Myocyte (in vitro differentiated cells): Measurements from ENCODE around the gene MOGAT2. TPM values are rescaled to one million over a fixed set of nuclear protein-coding genes. Genes with fewer than 3 reads are reported as not detected.
"Not testable (repeated sequence)": the region's sequence is repeated elsewhere in the genome, so short reads cannot be mapped to it uniquely, and the experiment has no call there.

Source experiments
- DNase-seq: peaks from one replicate; pipeline ENCODE4 v3.0.0-alpha.2; 2012; ENCODE audit warnings: low read depth
- total RNA-seq: library from RNA; depleted of rRNA; stranded (reverse); fragments of >200 nt; gene quantifications from 2 replicates; pipeline ENCODE4 v1.2.3, GENCODE V29; 2014

Gene MOGAT2
- total RNA-seq, 1 donor from 2014 or later, result not detected

DNA sequence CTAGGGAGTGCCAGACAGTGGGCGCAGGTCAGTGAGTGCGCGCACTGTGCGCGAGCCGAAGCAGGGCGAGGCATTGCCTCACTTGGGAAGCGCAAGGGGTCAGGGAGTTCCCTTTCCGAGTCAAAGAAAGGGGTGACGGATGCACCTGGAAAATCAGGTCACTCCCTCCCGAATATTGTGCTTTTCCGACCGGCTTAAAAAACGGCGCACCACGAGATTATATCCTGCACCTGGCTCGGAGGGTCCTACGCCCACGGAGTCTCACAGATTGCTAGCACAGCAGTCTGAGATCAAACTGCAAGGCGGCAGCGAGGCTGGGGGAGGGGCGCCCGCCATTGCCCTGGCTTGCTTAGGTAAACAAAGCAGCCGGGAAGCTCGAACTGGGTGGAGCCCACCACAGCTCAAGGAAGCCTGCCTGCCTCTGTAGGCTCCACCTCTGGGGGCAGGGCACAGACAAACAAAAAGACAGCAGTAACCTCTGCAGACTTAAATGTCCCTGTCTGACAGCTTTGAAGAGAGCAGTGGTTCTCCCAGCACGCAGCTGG is 31.2 kb downstream of the MOGAT2 start:
- DNase-seq, result not testable (repeated sequence)

DNA sequence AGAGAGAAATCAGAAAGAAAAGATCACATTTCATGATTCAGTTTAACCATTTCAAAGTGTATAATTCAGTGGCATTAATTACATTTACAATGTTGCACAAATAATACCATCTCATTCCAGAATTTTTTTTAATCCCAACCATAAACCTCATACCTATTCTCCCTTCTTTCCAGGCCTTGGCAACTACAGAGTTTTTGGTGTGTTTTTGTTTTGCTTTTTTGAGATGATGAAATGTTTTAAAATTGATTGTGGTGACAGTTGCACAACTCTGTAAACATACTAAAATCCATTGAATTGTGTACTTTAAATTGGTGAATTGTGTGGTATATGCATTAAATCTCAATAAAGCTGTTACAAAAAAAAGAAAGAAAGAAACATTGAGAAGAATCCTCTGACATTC is 37.3 kb downstream of the MOGAT2 start:
- not testable (repeated sequence) for DNase-seq

DNA sequence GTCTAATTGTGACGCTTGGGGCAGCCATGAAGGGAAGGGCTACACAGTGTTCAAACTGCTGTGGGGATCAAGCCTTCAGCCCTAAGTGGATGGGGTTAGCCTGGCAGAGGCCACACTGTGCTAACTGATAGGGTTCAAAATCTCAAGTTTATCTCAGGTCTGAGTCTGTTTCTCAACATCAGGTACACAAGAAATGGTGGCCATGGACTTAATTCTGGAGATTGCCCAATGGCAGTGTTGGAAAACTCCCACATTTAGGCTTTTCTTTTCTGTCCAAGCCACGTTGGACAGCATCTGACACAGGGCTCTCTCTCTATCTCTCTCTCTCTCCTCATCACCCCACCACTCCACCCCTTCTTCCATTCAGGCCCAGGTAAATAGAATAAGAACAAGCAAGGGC is 40.0 kb downstream of the MOGAT2 start:
- DNase-seq, result no peak

DNA sequence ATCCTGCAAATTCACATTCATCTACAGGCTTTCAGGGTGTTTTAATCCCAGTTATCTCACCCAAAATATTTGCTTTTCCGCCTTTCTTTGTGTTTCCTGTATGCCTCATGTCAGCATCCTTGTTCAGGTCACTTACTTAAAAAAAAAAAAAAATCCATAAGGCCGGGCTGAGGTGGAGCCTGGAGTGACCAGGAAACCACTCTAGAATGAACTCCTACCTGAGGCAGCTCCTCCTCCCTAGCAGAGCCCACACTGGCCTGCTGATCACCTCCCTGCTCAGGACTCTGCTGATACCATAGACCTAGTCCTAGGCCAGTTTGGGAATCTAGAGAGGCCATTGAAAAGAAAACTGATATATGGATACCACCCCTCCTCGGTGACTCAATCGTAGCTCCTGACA is 42.2 kb downstream of the MOGAT2 start:
- no peak for DNase-seq

DNA sequence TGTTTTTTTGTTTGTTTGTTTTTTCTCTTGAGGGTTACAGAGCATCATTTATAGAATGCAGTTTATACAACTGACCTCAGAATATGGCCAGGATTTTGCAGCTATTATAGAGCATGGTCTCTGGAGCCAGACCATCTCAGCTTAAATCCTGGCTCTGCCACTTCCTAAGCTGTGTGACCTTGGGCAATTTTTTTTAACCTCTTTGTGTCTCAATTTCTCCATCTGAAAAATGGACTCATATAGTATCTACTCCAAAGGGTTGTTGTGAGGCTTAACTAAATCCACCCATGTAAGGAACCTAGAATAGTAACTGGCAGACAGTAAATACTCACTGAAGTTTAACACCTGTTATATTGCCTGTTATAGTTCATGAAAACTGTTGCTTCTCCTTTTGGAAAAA is 42.6 kb downstream of the MOGAT2 start:
- no peak for DNase-seq

DNA sequence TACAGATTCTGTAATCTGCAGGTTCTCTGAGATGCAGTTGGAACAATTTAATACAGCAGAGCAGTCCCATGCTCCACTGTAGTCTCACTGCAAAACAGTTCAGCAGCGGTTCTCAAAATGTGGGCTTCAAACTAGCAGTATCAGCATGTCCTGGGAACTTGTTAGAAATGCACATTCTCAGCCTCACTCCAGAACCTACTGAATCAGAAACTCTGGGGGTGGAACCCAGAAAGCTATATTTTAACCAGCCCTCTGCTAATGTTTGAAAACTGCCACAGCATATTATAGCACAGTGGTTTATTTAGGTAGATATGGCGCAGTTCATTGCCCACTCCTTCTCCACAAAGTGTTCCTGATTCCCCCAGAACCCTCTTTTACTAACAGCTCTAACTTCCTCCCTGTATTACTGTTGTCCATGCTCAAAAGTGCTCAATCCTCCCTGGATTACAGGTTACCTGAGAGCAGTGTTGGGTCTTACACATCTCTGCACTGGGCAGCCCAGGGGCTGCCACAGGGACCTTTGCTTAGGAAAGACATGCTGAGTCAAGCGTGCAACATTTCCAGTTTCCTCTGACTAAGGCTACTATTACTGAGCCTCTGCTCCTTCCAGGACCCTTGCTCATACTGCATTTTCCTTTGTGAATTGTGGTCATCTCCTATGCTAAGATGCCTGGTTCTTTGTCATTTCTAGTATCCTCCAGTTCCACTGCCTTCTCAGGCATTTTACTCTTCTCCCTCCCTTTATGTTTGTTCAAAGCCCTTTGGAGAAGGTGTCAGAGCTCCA is 43.3 kb downstream of the MOGAT2 start:
- no peak for DNase-seq

DNA sequence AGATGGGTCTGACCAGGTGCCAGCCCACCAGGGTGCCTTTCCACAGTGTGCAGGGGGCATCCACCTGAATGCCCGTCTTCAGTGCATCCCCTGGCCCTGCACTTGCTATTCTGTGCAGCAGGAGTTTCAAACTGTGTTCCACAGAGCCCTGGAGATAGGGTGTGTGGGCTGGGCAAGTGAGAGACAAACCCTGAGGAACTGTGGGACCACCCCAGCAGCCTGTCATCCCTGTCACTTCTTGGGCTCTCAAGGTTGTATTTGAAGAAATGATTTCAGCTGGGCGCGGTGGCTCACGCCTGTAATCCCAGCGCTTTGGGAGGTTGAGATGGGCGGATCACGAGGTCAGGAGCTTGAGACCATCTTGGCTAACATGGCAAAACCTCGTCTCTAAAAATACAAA is 44.5 kb downstream of the MOGAT2 start:
- no peak for DNase-seq

DNA sequence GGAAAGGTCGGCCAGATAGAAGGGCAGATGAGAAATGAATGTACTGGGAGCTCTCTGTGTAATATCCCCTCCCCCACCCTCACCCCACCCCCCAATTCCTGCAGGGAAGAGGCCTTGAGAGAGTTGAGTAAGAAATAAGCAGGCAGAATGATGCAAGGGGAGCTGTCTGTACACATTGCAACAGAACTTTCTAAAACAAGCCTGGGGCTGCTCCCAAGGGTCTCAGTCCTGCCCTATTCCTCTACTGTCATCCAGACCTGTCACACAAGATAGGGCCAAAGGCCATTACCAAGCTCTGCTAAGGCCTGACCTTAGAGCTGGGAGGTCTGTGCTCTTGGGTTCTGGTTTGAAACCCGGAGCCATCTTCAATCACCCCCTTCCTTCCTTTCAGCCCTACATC is 45.2 kb downstream of the MOGAT2 start:
- DNase-seq, result no peak

DNA sequence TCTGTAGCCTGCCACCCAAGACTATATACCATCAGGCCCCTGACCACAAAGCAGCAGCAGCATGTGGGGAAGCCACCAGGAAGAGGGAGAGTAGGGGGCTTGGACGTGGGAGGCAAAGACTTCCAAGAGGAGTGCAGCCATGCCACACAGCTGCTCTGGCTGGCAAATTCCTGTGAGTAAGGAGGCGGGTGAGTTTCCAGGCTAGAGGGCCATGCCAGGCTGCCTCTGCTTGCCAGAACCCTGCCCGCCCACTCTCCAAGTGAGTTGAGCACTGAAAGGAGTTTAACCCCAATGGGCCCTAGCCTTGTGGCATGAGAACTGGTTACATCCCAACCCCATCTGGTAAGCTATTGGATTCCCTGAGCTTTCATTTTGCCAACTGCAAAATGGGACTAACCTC is 46.2 kb downstream of the MOGAT2 start:
- DNase-seq, result no peak

DNA sequence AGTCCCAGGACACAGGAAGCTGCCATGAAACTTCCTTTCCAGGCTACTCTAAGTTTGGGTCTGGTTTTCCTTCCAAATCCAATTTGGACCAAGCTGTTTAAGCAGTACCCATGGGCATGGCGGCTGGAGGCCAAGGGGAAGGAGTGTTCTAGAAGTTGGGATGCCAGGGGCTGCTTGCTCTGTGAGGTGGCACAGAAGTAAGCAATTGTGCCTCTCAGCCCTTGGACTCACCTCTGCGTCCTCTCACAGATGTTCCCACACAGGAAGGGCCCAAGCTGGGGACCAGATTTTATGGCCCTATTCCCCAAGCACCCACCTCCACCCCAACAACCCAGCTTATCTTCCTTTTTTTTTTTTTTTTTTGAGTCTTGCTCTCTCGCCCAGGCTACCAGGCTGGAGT is 47.5 kb downstream of the MOGAT2 start:
- DNase-seq, result no peak

DNA sequence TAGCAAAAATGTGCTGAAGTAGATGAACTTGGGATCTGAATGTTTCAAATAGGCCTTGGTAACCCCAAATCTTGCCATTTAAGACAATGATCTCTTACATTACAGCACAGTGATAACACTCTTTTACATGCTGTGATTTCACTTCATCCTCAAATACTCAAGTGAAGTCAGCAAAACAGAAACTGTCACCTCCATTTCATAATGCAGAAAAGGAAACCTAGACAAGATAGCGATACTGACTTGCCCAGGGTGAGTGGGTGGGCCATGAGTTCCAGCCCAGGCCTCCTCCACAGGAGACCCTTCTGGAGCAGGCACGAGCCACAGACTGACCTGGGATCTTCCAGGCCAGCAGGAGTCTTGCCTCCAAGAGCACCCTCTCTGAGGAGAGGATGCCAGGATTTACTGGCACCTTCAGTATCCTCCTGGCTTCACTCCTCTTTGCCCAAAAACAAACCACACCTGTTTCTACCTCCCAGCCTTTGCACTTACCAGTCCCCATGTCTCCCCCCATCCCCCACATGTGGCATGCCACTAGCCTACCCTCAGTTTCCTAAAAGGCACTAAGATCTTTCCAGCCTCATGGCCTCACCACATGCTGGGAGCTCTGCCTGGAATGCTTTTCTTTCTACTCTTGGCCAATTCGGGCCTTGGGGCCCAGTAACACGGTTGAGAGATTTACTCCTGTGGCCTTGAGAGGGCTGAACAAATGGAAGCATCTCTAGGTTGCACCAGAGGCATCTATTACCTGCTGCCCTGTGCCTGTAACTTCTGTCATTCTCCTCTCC is 49.0 kb downstream of the MOGAT2 start:
- DNase-seq, result no peak

DNA sequence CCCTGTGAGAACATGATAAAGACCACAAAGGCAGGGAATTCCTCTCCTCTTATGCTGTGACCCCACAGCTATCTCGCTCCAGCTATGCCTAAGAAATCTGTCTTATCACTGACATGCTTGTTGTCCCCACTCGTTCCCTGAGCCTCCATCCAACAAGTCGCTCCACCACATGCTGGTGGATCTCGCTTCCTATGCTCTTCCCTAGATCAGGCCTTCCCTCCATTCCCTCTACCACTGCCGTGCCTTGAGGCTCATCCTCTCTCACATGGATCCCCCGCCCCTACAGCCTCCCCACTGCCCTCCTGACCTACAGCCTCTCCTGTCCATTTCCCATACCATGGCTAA is 49.6 kb downstream of the MOGAT2 start:
- no peak for DNase-seq

DNA sequence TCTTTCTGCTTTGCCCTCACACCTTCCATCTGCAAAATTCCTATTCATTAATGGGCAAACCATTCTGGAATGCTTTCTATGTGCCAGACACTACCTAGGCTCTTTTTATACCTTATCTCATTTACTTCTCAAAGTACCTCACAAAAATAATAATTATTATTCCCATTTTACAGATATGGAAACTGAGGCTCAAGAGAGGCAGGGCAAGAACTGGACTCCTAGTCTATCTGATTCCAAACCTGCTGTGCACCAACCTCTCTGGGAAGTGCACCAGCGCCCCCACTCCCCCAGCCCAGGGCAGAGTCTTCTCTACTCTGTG is 50.1 kb downstream of the MOGAT2 start:
- no peak for DNase-seq

DNA sequence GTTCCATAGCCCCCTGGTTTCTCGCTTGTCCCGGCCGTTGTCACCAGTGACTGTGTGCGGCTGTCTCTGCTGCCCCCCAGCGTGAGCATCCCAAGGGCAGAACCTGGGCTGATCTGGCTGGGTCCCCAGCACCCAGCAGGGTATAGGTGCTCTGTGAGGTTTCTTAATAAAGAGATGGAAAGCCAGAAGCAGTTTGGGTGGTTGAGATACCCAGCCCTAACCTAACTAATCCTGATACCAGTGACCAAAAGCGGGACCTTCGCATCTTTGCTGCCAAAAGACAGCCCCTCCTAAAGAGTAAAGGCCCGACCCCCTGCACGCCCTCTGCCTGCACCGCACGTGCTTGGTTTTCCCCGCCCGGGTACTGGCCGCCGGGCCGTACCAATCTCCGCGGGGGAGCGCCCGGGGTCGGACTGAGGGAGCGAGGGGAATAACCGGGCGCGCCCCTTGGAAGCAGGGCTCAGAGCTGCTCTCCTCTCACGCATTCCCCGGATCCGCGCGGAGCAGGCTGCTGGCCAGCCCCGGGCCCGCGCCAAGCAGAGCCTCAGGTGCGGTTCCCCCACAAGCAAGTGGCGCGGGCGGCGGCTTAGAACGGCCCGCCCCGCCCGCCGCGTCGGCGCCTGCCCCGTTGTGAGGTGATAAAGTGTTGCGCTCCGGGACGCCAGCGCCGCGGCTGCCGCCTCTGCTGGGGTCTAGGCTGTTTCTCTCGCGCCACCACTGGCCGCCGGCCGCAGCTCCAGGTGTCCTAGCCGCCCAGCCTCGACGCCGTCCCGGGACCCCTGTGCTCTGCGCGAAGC is 50.7 kb downstream of the MOGAT2 start, which contains the start of gene DGAT2:
Gene DGAT2 (plus strand): TSS at position 667 of the 797 bp plus-strand sequence. CDS start 214 bp downstream, outside the sequence.
- peak; percentile 46 for DNase-seq

DNA sequence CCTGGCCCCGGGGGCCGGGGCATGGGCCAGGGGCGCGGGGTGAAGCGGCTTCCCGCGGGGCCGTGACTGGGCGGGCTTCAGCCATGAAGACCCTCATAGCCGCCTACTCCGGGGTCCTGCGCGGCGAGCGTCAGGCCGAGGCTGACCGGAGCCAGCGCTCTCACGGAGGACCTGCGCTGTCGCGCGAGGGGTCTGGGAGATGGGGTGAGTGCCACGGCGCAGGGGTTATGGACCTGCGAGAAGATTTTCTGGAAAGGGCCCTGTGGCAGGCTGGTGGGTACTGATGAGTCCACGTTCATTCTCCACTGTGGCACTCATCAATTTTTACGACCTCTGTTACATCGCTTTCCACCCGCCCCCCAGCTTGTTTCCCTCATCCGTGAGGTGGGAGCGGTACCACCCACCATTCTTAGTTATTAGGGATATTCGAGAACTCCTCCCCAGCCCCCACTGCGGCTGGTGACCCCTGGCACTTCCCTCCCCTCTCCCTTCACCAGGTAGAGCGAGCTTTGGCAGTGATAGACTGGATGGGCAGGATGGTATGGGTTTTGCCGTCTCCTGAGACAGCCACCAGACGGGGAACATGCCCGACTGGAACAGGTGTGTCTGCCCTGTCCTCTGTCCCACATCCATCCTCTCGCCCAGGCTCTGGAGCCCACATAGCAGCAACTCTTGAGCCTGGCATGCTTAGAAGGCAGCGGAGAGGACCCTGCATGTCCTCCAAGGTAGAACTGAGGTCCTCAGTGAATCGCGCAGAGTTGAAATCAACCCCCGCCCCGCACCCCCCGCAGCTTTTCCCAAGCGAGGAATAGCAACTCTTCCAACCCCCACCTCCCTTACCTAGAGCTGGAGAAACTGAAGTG is 51.5 kb downstream of the MOGAT2 start:
- no peak for DNase-seq

DNA sequence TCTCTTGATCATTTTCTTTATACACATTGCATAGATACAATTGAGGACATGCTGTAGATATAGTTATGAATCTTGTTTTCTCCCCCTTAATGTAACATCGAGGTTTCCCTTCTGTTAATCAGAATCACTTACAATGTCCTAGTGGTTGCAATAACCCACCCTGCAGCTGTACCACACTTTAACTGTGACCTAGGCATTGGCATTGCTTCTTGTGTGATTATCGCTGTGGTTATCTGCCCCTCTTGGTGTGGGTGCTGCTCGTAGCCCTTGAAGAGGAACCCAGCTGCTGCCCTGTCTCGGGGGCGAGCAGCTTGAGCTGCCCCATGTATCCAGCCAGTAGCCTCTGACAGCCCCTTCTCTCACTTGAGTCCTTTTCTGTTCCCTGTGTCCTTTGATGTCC is 52.5 kb downstream of the MOGAT2 start:
- no peak for DNase-seq

DNA sequence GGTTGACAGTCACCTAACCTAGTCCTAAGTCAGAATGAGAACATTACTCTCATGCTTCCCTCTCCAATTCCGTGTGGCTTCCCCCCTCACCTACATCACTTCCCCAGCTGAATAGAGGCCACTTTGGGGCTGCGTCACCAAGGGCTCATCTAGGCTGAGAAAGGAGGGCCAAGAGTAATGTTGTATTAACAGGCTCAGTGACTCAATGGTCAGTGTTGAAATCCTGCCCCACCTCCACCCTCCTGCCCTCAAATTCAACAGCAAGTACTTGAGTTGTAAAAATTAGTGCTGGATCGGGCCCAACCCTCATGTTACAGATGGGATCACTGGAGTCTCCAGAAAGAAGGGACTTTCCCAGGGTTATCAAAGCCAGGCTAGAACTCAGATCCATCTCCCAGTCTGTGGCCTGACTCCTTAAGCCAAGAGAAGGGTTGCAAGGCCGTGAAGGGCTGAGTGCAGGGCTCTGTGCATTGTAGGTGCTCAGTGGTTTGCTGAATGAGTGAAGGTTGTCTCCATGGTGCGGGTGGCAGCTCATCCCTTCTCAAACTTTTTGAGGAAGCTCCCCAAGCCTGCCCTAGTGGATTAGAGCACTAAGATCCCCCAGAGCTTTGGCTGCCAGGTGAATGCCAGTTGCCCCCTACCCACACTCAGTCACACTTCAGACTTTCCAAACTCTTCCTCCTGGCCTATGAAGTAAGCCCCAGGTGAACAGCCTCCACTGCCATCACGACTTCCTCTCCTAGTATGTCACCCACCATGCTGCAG is 54.2 kb downstream of the MOGAT2 start:
- no peak for DNase-seq

DNA sequence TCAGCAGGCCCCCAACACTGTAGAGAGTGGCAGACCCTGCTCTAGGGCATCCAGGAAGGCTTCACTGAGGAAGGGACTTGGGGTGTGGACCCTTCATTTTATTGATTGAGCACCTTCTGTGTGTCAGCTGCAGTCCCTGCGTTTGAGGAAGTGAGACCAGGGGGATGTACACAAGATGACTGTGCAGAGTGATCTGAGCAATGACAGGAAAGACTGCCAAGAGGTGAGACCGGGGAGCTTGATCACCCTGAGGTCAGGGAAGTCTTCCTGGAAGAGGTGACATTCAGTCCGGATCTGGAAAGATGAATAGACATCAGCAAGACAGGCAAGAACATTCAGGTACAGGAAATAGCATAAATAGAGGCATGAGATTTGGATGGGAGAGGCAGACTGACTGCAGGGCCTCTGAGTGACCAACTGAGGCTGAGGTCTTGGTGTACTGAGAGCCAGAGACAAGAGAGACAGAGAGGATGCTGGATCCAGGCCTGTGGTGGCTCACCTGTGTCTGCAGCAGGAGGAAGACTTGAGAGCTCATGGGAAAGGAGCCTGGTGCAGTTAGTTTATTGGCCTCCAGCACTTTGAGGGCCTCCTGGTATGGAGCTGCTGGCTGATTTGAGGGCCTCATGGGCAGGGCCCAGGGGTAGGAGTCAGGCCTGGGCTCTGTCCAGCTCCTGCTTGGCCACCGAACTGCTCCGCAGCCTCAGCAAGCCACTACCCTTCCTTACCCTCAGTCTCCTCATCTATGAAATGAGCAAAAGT is 56.1 kb downstream of the MOGAT2 start:
- no peak for DNase-seq

DNA sequence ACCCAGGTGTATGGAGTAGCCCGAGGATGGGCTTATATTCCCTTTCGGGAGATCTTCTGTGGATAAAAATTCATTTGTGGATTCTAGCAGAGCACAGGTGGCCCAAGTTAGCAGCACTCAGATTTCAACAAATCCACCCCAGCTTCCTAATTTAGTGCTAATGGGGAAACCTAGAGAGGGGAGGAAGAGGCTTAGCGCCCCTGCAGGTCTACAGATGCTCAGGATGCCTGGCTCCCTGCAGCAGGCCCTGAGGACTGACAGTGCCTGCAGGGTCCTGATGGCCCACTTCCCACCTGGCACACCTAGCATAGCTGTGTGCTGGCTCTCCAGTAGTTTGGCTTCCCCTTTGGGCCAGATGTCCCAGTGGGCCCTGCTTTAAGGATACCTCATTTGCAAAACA is 57.4 kb downstream of the MOGAT2 start:
- no peak for DNase-seq
